ENCODE results near the gene RWDD3.
A peak's percentile ranks its signal among the peaks of the same experiment; 100 is the strongest.

RWDD3 gene

GRCh38 chr1:95233737-95234500, at the start of gene RWDD3:
Gene RWDD3, plus strand, starts transcription at chr1:95234210. Its CDS starts 21 bp downstream, at chr1:95234231.
- DNase-seq (ENCODE audit: low spot score) = peak; percentile 95
- in situ Hi-C loops (cut with MboI; ENCODE audit: low pct_unique_long_range_greater_than_20kb, low sequenced_read_pairs, unreplicated experiment) = loop anchor here (10.0 kb wide), 1 partner anchor 149 kb away; no protein-coding TSS in a partner anchor

GRCh38 chr1:95186149-95186548, 47.9 kb upstream of the RWDD3 start:
- DNase-seq (ENCODE audit: low spot score) = no peak
- no peak for TF ChIP-seq CTCF (IDR thresholded peaks at IDR 0.05; ENCODE audit: extremely low read depth, insufficient read depth, missing control alignments)
- in situ Hi-C loops (cut with MboI; ENCODE audit: low pct_unique_long_range_greater_than_20kb, low sequenced_read_pairs, unreplicated experiment) = no loop called here

More at GRCh38 chr1:95233737-95234500, at the start of gene RWDD3:
- peak; percentile 97 for TF ChIP-seq CTCF (IDR thresholded peaks at IDR 0.05; ENCODE audit: extremely low read depth, insufficient read depth, missing control alignments)

- in situ Hi-C loops (cut with MboI; ENCODE audit: low pct_unique_long_range_greater_than_20kb, low sequenced_read_pairs, unreplicated experiment) = no loop called here
- DNase-seq (ENCODE audit: low spot score) = no peak
- no peak for TF ChIP-seq CTCF (IDR thresholded peaks at IDR 0.05; ENCODE audit: extremely low read depth, insufficient read depth, missing control alignments)
Observed at GRCh38 chr1:95193591-95193990, 40.4 kb upstream of the RWDD3 start.

GRCh38 chr1:95195046-95195445, 39.0 kb upstream of the RWDD3 start:
- no peak for TF ChIP-seq CTCF (IDR thresholded peaks at IDR 0.05; ENCODE audit: extremely low read depth, insufficient read depth, missing control alignments)
- in situ Hi-C loops (cut with MboI; ENCODE audit: low pct_unique_long_range_greater_than_20kb, low sequenced_read_pairs, unreplicated experiment) = no loop called here
- DNase-seq (ENCODE audit: low spot score) = no peak

GRCh38 chr1:95196017-95196416, 38.0 kb upstream of the RWDD3 start:
- TF ChIP-seq CTCF (IDR thresholded peaks at IDR 0.05; ENCODE audit: extremely low read depth, insufficient read depth, missing control alignments) = no peak
- in situ Hi-C loops (cut with MboI; ENCODE audit: low pct_unique_long_range_greater_than_20kb, low sequenced_read_pairs, unreplicated experiment) = no loop called here
- no peak for DNase-seq (ENCODE audit: low spot score)

- in situ Hi-C loops (cut with MboI; ENCODE audit: low pct_unique_long_range_greater_than_20kb, low sequenced_read_pairs, unreplicated experiment) = no loop called here
- TF ChIP-seq CTCF (IDR thresholded peaks at IDR 0.05; ENCODE audit: extremely low read depth, insufficient read depth, missing control alignments) = no peak
- no peak for DNase-seq (ENCODE audit: low spot score)
Observed at GRCh38 chr1:95197616-95198252, 36.3 kb upstream of the RWDD3 start.
